Brain microvascular endothelial cell (primary cell): ENCODE results near the gene IFI35.
"Not testable (repeated sequence)": the region's sequence is repeated elsewhere in the genome, so short reads cannot be mapped to it uniquely, and the experiment has no call there.

ENCODE experiments used
- DNase-seq: peaks from one replicate; pipeline ENCODE4 v3.0.0-alpha.2; 2020
- H3K27ac ChIP-seq: fragments of 250-450 bp; sonication (Bioruptor Pico); 2 replicates; pipeline ENCODE4 v1.5.1; 2020; ENCODE audit warnings: mild to moderate bottlenecking, moderate library complexity
- H3K27me3 ChIP-seq: fragments of 250-450 bp; sonication (Bioruptor Pico); replicated peaks from 2 replicates; pipeline ENCODE4 v1.5.1; 2020; ENCODE audit warnings: mild to moderate bottlenecking
- H3K36me3 ChIP-seq: fragments of 250-450 bp; sonication (Bioruptor Pico); replicated peaks from 2 replicates; pipeline ENCODE4 v1.5.1; 2020; ENCODE audit warnings: mild to moderate bottlenecking
- H3K4me3 ChIP-seq: 2 replicates; pipeline ENCODE4 v1.5.1; 2011; ENCODE audit warnings: low read depth, mild to moderate bottlenecking, control low read depth, low read length, moderate library complexity
- in situ Hi-C: cut with HindIII; loops from 2 replicates; pipeline ENCODE4 v1.10.0; 2017; ENCODE audit warnings: low sequenced_read_pairs, low pct_ligation_motif_present
- TF ChIP-seq, protein P1 (sequence below): IDR thresholded peaks from 2 replicates; pipeline ENCODE4 v1.5.1; 2011; ENCODE audit warnings: low read depth, mild to moderate bottlenecking, moderate library complexity, low read length, control low read depth, inconsistent platforms; ENCODE audit errors: missing control alignments

IFI35 gene

GRCh38 chr17:43042025-43042628 is 35.5 kb downstream of the IFI35 start:
- TF ChIP-seq, protein P1, sequence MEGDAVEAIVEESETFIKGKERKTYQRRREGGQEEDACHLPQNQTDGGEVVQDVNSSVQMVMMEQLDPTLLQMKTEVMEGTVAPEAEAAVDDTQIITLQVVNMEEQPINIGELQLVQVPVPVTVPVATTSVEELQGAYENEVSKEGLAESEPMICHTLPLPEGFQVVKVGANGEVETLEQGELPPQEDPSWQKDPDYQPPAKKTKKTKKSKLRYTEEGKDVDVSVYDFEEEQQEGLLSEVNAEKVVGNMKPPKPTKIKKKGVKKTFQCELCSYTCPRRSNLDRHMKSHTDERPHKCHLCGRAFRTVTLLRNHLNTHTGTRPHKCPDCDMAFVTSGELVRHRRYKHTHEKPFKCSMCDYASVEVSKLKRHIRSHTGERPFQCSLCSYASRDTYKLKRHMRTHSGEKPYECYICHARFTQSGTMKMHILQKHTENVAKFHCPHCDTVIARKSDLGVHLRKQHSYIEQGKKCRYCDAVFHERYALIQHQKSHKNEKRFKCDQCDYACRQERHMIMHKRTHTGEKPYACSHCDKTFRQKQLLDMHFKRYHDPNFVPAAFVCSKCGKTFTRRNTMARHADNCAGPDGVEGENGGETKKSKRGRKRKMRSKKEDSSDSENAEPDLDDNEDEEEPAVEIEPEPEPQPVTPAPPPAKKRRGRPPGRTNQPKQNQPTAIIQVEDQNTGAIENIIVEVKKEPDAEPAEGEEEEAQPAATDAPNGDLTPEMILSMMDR, result no peak
- DNase-seq, result no peak
- in situ Hi-C loops, result no loop called here

DNA sequence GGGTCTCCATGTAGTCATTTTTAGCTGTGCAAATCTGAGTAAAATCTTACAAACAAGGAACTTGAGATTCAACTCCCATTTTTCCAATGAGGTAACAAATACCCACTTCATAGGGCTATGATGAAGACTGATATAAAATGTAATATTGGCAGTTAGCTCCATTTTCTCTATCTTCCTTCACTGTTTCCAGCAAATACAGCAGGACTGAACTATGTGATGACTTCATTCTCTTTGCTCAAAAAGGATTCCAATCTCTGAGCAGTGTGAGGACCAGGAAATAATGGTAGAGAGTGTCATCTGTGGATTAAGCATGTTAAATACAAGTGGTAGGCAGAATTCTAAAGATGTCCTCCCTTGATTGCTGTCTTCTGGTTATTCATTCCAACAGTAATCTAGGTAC is 36.7 kb downstream of the IFI35 start:
- in situ Hi-C loops, result no loop called here
- Histone ChIP-seq H3K27ac (no peak overlapping the region), H3K36me3 (no peaks in the 10 kb centered on the region), H3K4me3 (no peak overlapping the region), H3K27me3 (no peaks in the 10 kb centered on the region)
- TF ChIP-seq, protein P1, result no peak
- no peak for DNase-seq

More at GRCh38 chr17:43042025-43042628, 35.5 kb downstream of the IFI35 start:
- no peaks in the 10 kb centered on the region for H3K36me3 ChIP-seq
- no peaks in the 10 kb centered on the region for H3K27me3 ChIP-seq
- no peak overlapping the region for H3K4me3 ChIP-seq
- no peak overlapping the region for H3K27ac ChIP-seq

DNA sequence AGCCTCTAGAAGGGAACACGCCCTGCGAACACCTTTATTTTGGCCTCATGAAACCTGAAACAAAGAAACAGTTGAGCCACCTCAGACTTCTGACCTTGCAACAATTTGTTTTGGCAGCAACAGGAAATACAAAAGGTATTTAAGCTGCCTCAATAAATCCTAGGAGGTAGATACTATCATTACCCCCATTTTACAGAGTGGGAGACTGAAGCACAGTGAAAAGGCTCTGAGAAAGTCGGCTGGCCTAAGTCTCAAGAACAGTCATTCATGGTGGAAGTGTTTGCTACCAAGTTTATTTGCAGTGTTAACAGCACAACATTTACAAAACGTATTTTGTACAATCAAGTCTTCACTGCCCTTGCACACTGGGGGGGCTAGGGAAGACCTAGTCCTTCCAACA is 37.4 kb downstream of the IFI35 start:
- no peak overlapping the region for H3K27ac ChIP-seq
- H3K36me3 ChIP-seq, result no peaks in the 10 kb centered on the region
- H3K4me3 ChIP-seq, result no peak overlapping the region
- in situ Hi-C loops, result no loop called here
- H3K27me3 ChIP-seq, result no peaks in the 10 kb centered on the region
- TF ChIP-seq, protein P1, result no peak
- DNase-seq, result no peak

- no peak overlapping the region for H3K27ac ChIP-seq
- no peak for DNase-seq
- H3K27me3 ChIP-seq, result no peaks in the 10 kb centered on the region
- H3K4me3 ChIP-seq, result no peak overlapping the region
- TF ChIP-seq, protein P1, result no peak
- in situ Hi-C loops, result no loop called here
- no peaks in the 10 kb centered on the region for H3K36me3 ChIP-seq
Observed at GRCh38 chr17:43051969-43052368, 45.4 kb downstream of the IFI35 start.

GRCh38 chr17:43053008-43053407 is 46.4 kb downstream of the IFI35 start:
- H3K36me3 ChIP-seq, H3K27me3 ChIP-seq, in situ Hi-C loops, H3K27ac ChIP-seq, H3K4me3 ChIP-seq, DNase-seq: not testable (repeated sequence)

DNA sequence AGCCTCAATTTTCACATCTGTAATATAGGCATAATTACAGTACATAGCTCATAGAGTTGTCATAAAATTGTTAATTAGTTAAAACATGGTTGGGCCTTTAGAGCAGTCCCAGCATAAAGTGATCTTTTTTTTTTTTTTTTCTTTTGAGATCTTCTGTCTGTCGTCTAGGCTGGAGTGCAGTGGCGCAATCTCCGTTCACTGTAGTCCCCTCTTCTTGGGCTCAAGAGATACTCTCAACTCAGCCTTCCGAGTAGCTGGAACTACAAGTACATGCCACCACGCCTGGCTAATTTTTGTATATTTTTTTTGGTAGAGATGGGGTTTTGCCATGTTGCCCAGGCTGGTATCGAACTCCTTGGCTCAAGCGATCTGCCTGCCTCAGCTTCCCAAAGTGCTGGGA is 49.5 kb downstream of the IFI35 start:
- in situ Hi-C loops, result no loop called here
- H3K4me3 ChIP-seq, result no peak overlapping the region
- H3K27ac ChIP-seq, result no peak overlapping the region
- no peaks in the 10 kb centered on the region for H3K27me3 ChIP-seq
- no peaks in the 10 kb centered on the region for H3K36me3 ChIP-seq
- DNase-seq, result no peak
- TF ChIP-seq, protein P1, result no peak
